ENCODE measurements around the gene IFNG.

Gene IFNG

DNA sequence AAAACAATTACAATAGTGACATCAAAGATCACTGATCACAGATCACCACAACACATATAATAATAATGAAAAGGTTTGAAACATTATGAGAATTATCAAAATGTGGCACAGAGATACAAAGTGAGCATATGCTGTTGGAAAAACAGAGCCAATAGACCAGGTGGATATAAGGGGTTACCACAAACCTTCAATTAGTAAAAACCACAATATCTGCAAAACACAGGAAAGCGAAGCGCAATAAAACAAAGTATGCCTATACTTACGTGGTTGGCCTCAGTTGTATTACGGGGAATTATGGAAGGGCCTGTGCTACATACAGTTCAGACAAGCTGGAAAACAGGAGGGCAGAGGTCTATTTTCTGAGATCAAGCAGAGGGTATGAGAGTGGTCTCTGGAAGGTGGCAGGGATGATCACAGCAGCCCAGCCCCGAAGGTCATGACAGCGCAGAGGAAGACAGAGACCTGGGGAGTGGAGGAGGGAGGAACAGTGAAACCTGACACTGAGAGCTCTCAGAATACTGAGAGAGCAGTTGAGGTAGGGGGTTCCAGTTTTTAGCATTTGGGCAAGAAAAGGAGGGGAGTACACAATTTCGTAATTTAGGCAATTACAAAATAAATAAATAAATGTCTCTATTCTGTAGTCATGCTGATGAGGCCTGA, 41.3 kb downstream of the IFNG start:
- TF ChIP-seq CTCF (IDR thresholded peaks at IDR 0.05; ENCODE audit: insufficient read depth, low read depth, low read length, missing control alignments): no peak
- no peak overlapping the region for H3K4me3 ChIP-seq (ENCODE audit: low read length)
- DNase-seq (ENCODE audit: low read depth): no peak

DNA sequence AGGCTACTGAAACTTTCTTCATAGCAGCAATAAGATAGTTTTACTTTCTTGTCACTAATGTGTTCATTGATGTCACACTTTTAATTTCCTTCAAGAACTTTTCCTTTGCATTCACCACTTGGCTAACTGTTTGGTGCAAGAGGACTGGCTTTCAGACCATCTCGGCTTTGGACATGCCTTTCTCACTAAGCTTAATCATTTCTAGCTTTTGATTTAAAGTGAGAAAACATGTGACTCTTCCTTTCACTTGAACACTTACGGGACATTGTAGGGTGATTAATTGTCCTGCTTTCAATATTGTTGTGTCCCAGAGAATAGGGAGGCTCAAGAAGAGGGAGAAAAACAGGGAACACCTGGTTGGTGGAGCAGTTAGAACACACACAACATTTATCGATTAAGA, 41.9 kb downstream of the IFNG start:
- no peak for TF ChIP-seq CTCF (IDR thresholded peaks at IDR 0.05; ENCODE audit: insufficient read depth, low read depth, low read length, missing control alignments)
- no peak overlapping the region for H3K4me3 ChIP-seq (ENCODE audit: low read length)
- no peak for DNase-seq (ENCODE audit: low read depth)

- no peak for DNase-seq (ENCODE audit: low read depth)
- TF ChIP-seq CTCF (IDR thresholded peaks at IDR 0.05; ENCODE audit: insufficient read depth, low read depth, low read length, missing control alignments): no peak
- H3K4me3 ChIP-seq (ENCODE audit: low read length): no peak overlapping the region
These were observed 44.3 kb downstream of the IFNG start for GRCh38 chr12:68115281-68115680.

DNA sequence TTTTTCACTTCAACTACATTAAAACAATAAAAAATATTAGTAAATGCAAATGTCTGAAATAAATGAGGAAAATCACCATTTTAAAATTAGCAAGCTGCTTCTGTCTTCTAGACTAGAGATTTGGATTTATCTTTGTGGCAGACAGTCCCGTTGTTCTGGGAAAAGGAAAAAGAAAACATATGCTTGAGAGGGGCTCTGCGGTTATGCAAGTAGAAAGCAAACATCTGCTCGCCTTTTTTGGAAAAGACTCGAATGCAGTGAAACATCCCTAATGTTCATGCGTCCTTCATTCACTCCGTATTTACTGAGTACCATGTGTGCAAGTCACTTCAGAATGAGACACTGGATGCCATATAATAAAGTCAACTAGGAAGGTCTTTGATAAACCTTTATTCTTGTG, 44.9 kb downstream of the IFNG start:
- TF ChIP-seq CTCF (IDR thresholded peaks at IDR 0.05; ENCODE audit: insufficient read depth, low read depth, low read length, missing control alignments): no peak
- no peak overlapping the region for H3K4me3 ChIP-seq (ENCODE audit: low read length)

DNA sequence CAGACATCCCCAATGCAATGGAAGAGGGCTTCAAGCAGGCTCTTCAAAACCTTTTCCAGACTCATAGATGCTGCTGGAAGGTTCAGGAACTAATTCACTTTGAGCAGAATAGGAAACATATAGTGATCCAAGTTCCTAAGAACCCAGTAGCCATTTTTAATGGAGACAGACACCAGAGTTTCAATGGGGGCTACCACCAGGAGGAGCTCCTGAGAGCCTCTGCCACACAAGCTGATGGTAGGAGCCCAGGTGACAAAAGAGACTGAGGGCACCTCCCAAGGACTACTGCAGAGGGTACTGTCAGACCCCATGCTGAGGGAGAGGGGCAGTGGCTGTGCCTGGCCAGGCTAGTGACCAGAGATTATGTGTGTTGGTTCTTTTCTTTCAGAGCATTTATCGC, 45.9 kb downstream of the IFNG start:
- peak; percentile 40 for TF ChIP-seq CTCF (IDR thresholded peaks at IDR 0.05; ENCODE audit: insufficient read depth, low read depth, low read length, missing control alignments)
- DNase-seq (ENCODE audit: low read depth): peak; percentile 29

More for the DNA sequence above, 44.9 kb downstream of the IFNG start:
- DNase-seq (ENCODE audit: low read depth): no peak

DNA sequence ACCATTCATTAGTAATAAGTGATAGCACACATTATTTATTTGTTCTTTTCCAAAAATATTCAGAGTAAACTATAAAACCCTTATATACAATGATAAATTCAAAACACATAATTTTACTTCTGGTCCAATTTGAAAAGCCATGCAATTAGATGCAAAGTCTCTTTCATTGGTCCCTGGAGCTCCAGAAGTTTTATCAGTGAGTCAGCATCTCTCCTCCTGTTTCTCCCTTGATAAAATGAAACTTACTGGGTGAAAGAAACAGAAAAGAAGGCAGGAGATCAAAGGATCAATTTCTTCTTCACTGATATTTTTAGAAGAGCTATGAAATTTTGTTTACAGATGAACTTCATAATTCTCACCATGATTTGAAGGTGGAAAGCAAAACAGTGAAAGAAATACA, 47.5 kb downstream of the IFNG start:
- H3K4me3 ChIP-seq (ENCODE audit: low read length): no peak overlapping the region
- TF ChIP-seq CTCF (IDR thresholded peaks at IDR 0.05; ENCODE audit: insufficient read depth, low read depth, low read length, missing control alignments): no peak
- no peak for DNase-seq (ENCODE audit: low read depth)

More for the DNA sequence above, 45.9 kb downstream of the IFNG start:
- no peak overlapping the region for H3K4me3 ChIP-seq (ENCODE audit: low read length)
